K562 (cell line): ENCODE results near the gene SLC6A7. TPM values are rescaled to one million over a fixed set of nuclear protein-coding genes. Genes with fewer than 3 reads are reported as not detected.
"Not testable (repeated sequence)": the region's sequence is repeated elsewhere in the genome, so short reads cannot be mapped to it uniquely, and the experiment has no call there.

ENCODE experiments used
- ATAC-seq: fragments of 200-7000 bp; cut with Tn5 transposase; 3 replicates; pipeline ENCODE4 v1.9.1; 2020; ENCODE audit warnings: moderate library complexity
- BruUV-seq: library from RNA; stranded (reverse); fragments of 400-500 nt; replicated peaks from 2 replicates; lab custom pipeline; 2021; lab: Mats Ljungman, UMichigan
- CTCF ChIA-PET: fragments of 300-600 bp; formaldehyde crosslinking; extraction: SDS; loops from one replicate; lab custom pipeline; 2021; ENCODE audit warnings: low intra/inter-chr PET ratio; lab: Yijun Ruan, JAX
- POLR2A ChIA-PET: fragments of 300-600, 350-650 bp; sonication (Branson Sonifier 250); formaldehyde crosslinking; extraction: SDS; loops from one replicate; lab custom pipeline; 2021; ENCODE audit warnings: antibody characterized with exemption, inconsistent platforms; lab: Yijun Ruan, JAX
- DNase-seq, 4 experiments: peaks; one replicate each; pipeline versions ENCODE4 v3.0.0 to v3.0.0-alpha.2; 2011 to 2018; ENCODE audit warnings: low spot score in 3 of 4, mixed read lengths in 3 of 4; ENCODE audit errors: extremely low read depth in 1 of 4
- FAIRE-seq: peaks from 2 replicates; lab custom pipeline; 2011; peaks lifted over from hg19 to GRCh38; lab: Jason Lieb, UNC
- H2AFZ ChIP-seq: 2 replicates; pipeline ENCODE4 v1.6.0; 2011; ENCODE audit warnings: low read depth, low read length, control low read depth, inconsistent platforms
- H3K27ac ChIP-seq: fragments of 200-600 bp; 3 replicates; pipeline ENCODE4 v1.8.0; 2011; ENCODE audit warnings: low read depth, mild to moderate bottlenecking, control low read depth, inconsistent platforms, low read length, moderate library complexity, mixed read lengths; ENCODE audit errors: extremely low read depth
- H3K27me3 ChIP-seq, 2 experiments: fragments of 300-600 bp in 1 of 2; 2 replicates in 1 of 2; 3 replicates in 1 of 2; pipeline versions ENCODE4 v1.6.0 to v1.8.0; 2011; ENCODE audit warnings: inconsistent platforms in 2 of 2, low read length in 2 of 2, mild to moderate bottlenecking in 1 of 2, mixed read lengths in 1 of 2, moderate library complexity in 1 of 2; ENCODE audit not compliant: control insufficient read depth in 2 of 2, insufficient read depth in 2 of 2
- H3K36me3 ChIP-seq: fragments of 300-600 bp; 3 replicates; pipeline ENCODE4 v1.8.0; 2011; ENCODE audit warnings: mild to moderate bottlenecking, low read length, inconsistent platforms; ENCODE audit not compliant: control insufficient read depth, insufficient read depth
- H3K4me1 ChIP-seq, 2 experiments: fragments of 200-600 bp in 1 of 2; replicated peaks in 1 of 2; 2 replicates in 1 of 2; 3 replicates in 1 of 2; pipeline versions ENCODE4 v1.5.1 to v1.8.0; 2011; ENCODE audit warnings: inconsistent platforms in 2 of 2, low read length in 2 of 2, mild to moderate bottlenecking in 1 of 2, mixed read lengths in 1 of 2, moderate library complexity in 1 of 2; ENCODE audit not compliant: control insufficient read depth in 2 of 2, insufficient read depth in 2 of 2
- H3K4me2 ChIP-seq: 2 replicates; pipeline ENCODE4 v1.6.1; 2011; ENCODE audit warnings: low read length, control low read depth, inconsistent platforms, mixed read lengths; ENCODE audit not compliant: insufficient read depth
- H3K4me3 ChIP-seq: fragments of 200-600 bp; sonication (generic), shearing (Covaris generic); 2 replicates; pipeline ENCODE4 v1.5.1; 2016; ENCODE audit warnings: control low read depth, inconsistent platforms
- H3K79me2 ChIP-seq: fragments of 200-600 bp; 3 replicates; pipeline ENCODE4 v1.8.0; 2011; ENCODE audit warnings: low read length, inconsistent platforms; ENCODE audit not compliant: control insufficient read depth, insufficient read depth
- H3K9ac ChIP-seq, 2 experiments: 2 replicates each; pipeline versions ENCODE4 v1.6.0 to v1.6.1; 2011; ENCODE audit warnings: low read depth in 2 of 2, low read length in 2 of 2, control low read depth in 1 of 2, inconsistent platforms in 1 of 2, mild to moderate bottlenecking in 1 of 2, mixed read lengths in 1 of 2; ENCODE audit not compliant: insufficient read depth in 1 of 2
- H3K9me1 ChIP-seq: one replicate; pipeline ENCODE4 v1.6.0; 2011; ENCODE audit warnings: inconsistent platforms, mild to moderate bottlenecking, low read length, moderate library complexity; ENCODE audit not compliant: control insufficient read depth, insufficient read depth
- H3K9me3 ChIP-seq: replicated peaks from 2 replicates; pipeline ENCODE4 v1.5.1; 2011; ENCODE audit warnings: low read depth, low read length, inconsistent platforms; ENCODE audit not compliant: control insufficient read depth, insufficient read depth
- H4K20me1 ChIP-seq: replicated peaks from 2 replicates; pipeline ENCODE4 v1.6.1; 2011; ENCODE audit warnings: low read length, inconsistent platforms, mixed read lengths; ENCODE audit not compliant: control insufficient read depth, insufficient read depth
- GTF3C2 ChIP-seq: IDR thresholded peaks from 3 replicates; pipeline ENCODE4 v1.6.1; 2011; ENCODE audit warnings: borderline replicate concordance, mild to moderate bottlenecking, moderate library complexity; ENCODE audit not compliant: insufficient read length; ENCODE audit errors: extremely low read depth
- HDAC3 ChIP-seq: fragments of 450-650 bp; IDR thresholded peaks from 2 replicates; pipeline ENCODE4 v1.6.1; 2018; ENCODE audit warnings: borderline replicate concordance, mild to moderate bottlenecking, moderate library complexity; ENCODE audit not compliant: partially characterized antibody
- HES1 ChIP-seq: fragments of 450-650 bp; IDR thresholded peaks from 2 replicates; pipeline ENCODE4 v1.6.1; 2016; ENCODE audit warnings: low read depth, mild to moderate bottlenecking, moderate library complexity
- HMGN3 ChIP-seq: IDR thresholded peaks from 2 replicates; pipeline ENCODE4 v1.6.1; 2011; ENCODE audit warnings: borderline replicate concordance, low read depth, mild to moderate bottlenecking, mixed read lengths, low read length; ENCODE audit not compliant: insufficient read length; ENCODE audit errors: extremely low read depth
- MTF1 ChIP-seq: fragments of 250-450 bp; sonication (Bioruptor Pico); IDR thresholded peaks from 2 replicates; pipeline ENCODE4 v1.9.0; 2021; ENCODE audit warnings: moderate library complexity, mild to moderate bottlenecking, inconsistent platforms, borderline replicate concordance
- XRCC4 ChIP-seq: IDR thresholded peaks from one replicate; pipeline ENCODE4 v1.6.1; 2011; ENCODE audit not compliant: insufficient read depth, insufficient read length; ENCODE audit errors: extremely low read depth
- XRCC5 ChIP-seq: fragments of 200-400 bp; formaldehyde crosslinking; IDR thresholded peaks from 2 replicates; pipeline ENCODE4 v1.6.1; 2017; ENCODE audit warnings: low read depth, mild to moderate bottlenecking, low read length
- ZNF121 ChIP-seq: sonication (generic); formaldehyde crosslinking; conservative IDR thresholded peaks from 2 replicates; pipeline ENCODE4 v1.8.0; 2022; ENCODE audit warnings: missing genetic modification reagents
- WGBS: fragments of 100-300 bp; shearing (Covaris generic); methylation state at CpG from one replicate; pipeline ENCODE4 v1.1.6; 2016; ENCODE audit warnings: low coverage, mixed read lengths; ENCODE audit not compliant: insufficient coverage; ENCODE audit errors: missing lambda C conversion rate; 5-methylcytosine and 5-hydroxymethylcytosine counted together
- in situ Hi-C: fragments of 300-500 bp; cut with MboI; formaldehyde crosslinking; loops from 4 replicates; pipeline ENCODE4 v1.15.0; 2018; ENCODE audit warnings: inconsistent platforms, mixed read lengths
- intact Hi-C: fragments of 100-400 bp; cut with micrococcal nuclease; formaldehyde crosslinking; loops from 2 replicates; pipeline ENCODE4 v1.14.2; 2022
- polyA plus RNA-seq, 8 experiments: library from polyadenylated mRNA; depleted of rRNA in 4 of 8; stranded (reverse) in 5 of 8; unstranded in 3 of 8; fragments of >200 nt; fragmentation: Nextera tagmentation in 2 of 8; fragmentation: Illumina TruSeq in 1 of 8; extraction: Ambion mirVana in 2 of 8; extraction: Trizol in 1 of 8; gene quantifications; 2 replicates each; pipeline versions ENCODE4 v1.2.1 to v1.2.3, GENCODE V29; 2011 to 2014; ENCODE audit warnings: inconsistent platforms in 1 of 8, missing spikeins in 1 of 8
- total RNA-seq, 7 experiments: library from RNA; depleted of rRNA in 6 of 7; stranded (reverse); fragments of >200 nt in 6 of 7; fragmentation: Illumina TruSeq in 2 of 7; extraction: Trizol in 2 of 7; gene quantifications; 2 replicates each; pipeline versions ENCODE4 v1.2.1 to v1.2.3, GENCODE V29; 2011 to 2021; ENCODE audit warnings: low replicate concordance in 1 of 7

The SLC6A7 gene
- total and polyA plus RNA-seq, 9 of the 15 experiments (the other 6 are each of a cell fraction or from before 2014, with no cell fraction given) = not detected

- H3K4me3 ChIP-seq, intact Hi-C loops, in situ Hi-C loops, H3K27ac ChIP-seq, FAIRE-seq, H2AFZ ChIP-seq, H3K79me2 ChIP-seq, H4K20me1 ChIP-seq, CTCF ChIA-PET, H3K9me1 ChIP-seq, H3K4me2 ChIP-seq, H3K36me3 ChIP-seq, BruUV-seq, H3K9me3 ChIP-seq, H3K4me1 ChIP-seq, DNase-seq, ATAC-seq, H3K9ac ChIP-seq: not testable (repeated sequence)
- POLR2A ChIA-PET = interaction anchor here (0.7 kb wide), 1 partner anchor 16 kb away, joined by 5 read pairs; no protein-coding TSS in a partner anchor
- peak; percentile 64 for TF ChIP-seq ZNF121 (CRISPR knock-in tag)
- 4% methylated on average over 5 of the region's 5 CpGs for WGBS
- H3K27me3 ChIP-seq = peaks cover 3 to 23% of the 10 kb centered on the region in 2 experiments; a peak in 4 of 5 replicates
Measured at GRCh38 chr5:150233706-150234105, 43.8 kb downstream of the SLC6A7 start.

GRCh38 chr5:150234576-150235499 lies 45.0 kb downstream of the SLC6A7 start:
- ChIA-PET CTCF (no interaction called here), POLR2A (interaction anchor here (0.9 kb wide), 1 partner anchor 9 kb away, joined by 3 read pairs; no protein-coding TSS in a partner anchor)
- Histone ChIP-seq H3K4me2 (no peak overlapping the region), H2AFZ (no peak overlapping the region), H3K9me3 (no peaks in the 10 kb centered on the region), H3K27ac (no peak overlapping the region), H3K9me1 (no peaks in the 10 kb centered on the region), H3K79me2 (no peaks in the 10 kb centered on the region), H3K27me3 (peaks cover 7 to 26% of the 10 kb centered on the region in 2 experiments; a peak in 3 of 5 replicates), H3K4me3 (no peak overlapping the region), H3K9ac (no peak overlapping the region), H3K4me1 (no peaks in the 10 kb centered on the region), H4K20me1 (no peaks in the 10 kb centered on the region; the same call in 1 of the 2 replicates), H3K36me3 (no peaks in the 10 kb centered on the region)
- no TSS peak for BruUV-seq
- in situ Hi-C loops = no loop called here
- intact Hi-C loops = no loop called here
- DNase-seq = no peak
- TF ChIP-seq HDAC3 = no peak
- no peak for TF ChIP-seq HMGN3
- no peak for TF ChIP-seq XRCC4
- TF ChIP-seq XRCC5 = no peak
- no peak for TF ChIP-seq HES1
- TF ChIP-seq GTF3C2 = no peak
- no peak for TF ChIP-seq MTF1
- WGBS = 17% methylated on average over 5 of the region's 5 CpGs
- no peak for FAIRE-seq
- ATAC-seq = no peak
